Measurements from ENCODE around the gene DGKK.

GRCh38 chrX:50459615-50460014, 11.0 kb downstream of the DGKK start:
- no peak for TF ChIP-seq EZH2 (IDR thresholded peaks at IDR 0.05; ENCODE audit: insufficient read depth, low read length)
- TF ChIP-seq, protein P1, sequence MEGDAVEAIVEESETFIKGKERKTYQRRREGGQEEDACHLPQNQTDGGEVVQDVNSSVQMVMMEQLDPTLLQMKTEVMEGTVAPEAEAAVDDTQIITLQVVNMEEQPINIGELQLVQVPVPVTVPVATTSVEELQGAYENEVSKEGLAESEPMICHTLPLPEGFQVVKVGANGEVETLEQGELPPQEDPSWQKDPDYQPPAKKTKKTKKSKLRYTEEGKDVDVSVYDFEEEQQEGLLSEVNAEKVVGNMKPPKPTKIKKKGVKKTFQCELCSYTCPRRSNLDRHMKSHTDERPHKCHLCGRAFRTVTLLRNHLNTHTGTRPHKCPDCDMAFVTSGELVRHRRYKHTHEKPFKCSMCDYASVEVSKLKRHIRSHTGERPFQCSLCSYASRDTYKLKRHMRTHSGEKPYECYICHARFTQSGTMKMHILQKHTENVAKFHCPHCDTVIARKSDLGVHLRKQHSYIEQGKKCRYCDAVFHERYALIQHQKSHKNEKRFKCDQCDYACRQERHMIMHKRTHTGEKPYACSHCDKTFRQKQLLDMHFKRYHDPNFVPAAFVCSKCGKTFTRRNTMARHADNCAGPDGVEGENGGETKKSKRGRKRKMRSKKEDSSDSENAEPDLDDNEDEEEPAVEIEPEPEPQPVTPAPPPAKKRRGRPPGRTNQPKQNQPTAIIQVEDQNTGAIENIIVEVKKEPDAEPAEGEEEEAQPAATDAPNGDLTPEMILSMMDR (IDR thresholded peaks at IDR 0.05; ENCODE audit: insufficient read depth, low read depth, low read length): no peak

Measured in astrocyte (in vitro differentiated cells and primary cell).